ENCODE results near the gene CA14.
A peak's percentile ranks its signal among the peaks of the same experiment; 100 is the strongest.
"Not testable (repeated sequence)": the region's sequence is repeated elsewhere in the genome, so short reads cannot be mapped to it uniquely, and the experiment has no call there.

The CA14 gene

DNA sequence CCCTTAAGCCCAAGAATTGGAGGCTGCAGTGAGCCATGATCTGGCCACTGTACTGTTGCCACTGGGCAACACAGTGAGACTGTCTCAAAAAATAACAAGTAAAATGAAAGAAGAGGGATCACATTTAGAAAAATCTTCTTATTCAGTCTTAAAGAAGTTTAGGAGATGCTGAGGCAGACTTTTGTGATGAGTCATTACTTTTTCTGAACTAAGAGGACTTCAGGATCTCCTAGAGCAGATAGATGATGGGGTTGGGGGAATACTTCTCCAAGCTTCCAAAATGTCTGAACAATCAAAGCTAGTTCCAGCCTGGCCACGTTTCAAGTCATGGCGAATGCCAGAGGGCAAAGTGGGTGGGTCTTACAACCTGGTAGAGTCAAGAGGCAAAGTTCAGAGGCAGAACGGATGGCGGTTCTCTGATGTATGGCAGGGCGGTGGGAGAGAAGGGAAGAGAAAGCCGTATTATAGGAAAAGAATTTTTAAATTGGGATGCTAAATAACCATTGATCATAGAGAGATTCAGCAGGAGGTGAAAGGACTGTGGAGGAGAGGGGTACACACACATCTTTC is 22.6 kb downstream of the CA14 start:
- no peak for DNase-seq (ENCODE audit: low read depth in 3 of 3, low spot score in 1 of 3)

GRCh38 chr1:150281221-150281757 is 23.7 kb downstream of the CA14 start:
- peak in 1 of 3 donors; percentile 39 for DNase-seq (ENCODE audit: low read depth in 3 of 3, low spot score in 1 of 3)

GRCh38 chr1:150281758-150282557 is 24.4 kb downstream of the CA14 start, which contains the start of gene CIART:
Gene CIART, plus strand, starts transcription at chr1:150282554. Its CDS starts 714 bp downstream, at chr1:150283268.
- DNase-seq (ENCODE audit: low read depth in 3 of 3, low spot score in 1 of 3): peak; percentile 51 to 57 (median 52)

GRCh38 chr1:150282558-150282958 is 25.0 kb downstream of the CA14 start:
- no peak for DNase-seq (ENCODE audit: low read depth in 3 of 3, low spot score in 1 of 3)

DNA sequence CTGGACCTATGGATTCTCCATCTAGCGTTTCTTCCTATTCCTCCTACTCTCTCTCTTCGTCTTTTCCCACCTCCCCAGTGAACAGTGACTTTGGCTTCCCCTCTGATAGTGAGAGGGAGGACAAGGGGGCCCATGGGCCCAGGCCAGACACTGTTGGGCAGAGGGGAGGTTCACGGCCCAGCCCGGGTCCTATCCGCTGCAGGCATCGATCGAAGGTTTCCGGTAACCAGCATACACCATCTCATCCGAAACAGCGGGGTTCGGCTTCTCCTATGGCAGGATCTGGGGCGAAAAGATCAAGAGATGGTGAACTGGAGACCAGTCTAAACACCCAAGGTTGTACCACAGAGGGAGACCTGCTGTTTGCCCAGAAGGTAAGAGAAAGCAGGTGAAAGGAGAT is 25.7 kb downstream of the CA14 start:
- DNase-seq (ENCODE audit: low read depth in 3 of 3, low spot score in 1 of 3): no peak

DNA sequence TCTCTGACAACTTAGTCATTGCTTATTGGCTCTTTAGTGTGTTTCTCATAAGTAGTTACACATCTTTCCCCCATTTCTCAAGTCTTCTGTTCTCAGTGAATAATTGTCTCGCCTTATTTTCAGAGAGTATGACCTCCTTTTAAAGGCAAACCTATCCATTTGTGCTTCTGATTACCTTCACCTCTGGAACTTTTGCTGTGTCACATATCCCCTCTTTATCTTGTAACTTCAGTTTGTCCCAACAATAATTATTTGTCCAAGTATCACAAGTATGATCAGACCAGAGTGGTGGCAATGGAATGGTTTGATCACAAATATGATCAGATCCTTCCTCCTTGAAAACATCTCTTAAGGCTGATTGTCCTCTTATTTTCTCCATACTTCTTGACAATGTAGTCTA is 30.8 kb downstream of the CA14 start:
- DNase-seq (ENCODE audit: low read depth in 3 of 3, low spot score in 1 of 3): no peak

DNA sequence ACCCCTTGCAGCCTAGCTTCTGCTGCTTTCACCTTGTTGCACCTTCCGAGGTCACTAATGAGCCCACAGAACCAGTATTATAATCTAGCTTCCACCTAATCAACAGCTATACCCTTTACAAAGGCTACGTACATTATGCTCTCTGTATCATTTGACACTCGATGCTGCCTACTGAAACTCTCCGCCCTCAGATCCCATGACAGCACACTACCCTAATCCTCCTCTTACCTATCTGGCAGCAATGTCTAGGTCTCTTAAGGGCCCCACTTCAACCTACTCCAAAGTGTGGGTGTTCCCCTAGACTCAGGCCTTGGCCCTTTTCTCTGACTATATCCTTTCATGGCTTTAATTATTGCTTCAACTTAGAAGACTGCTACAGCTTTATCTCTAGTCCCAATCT is 31.2 kb downstream of the CA14 start:
- no peak for DNase-seq (ENCODE audit: low read depth in 3 of 3, low spot score in 1 of 3)

GRCh38 chr1:150293433-150294253 is 36.1 kb downstream of the CA14 start, which contains the start of gene MRPS21:
Gene MRPS21, plus strand, starts transcription at chr1:150293861. Its CDS starts 506 bp downstream, at chr1:150294367.
- DNase-seq (ENCODE audit: low read depth in 3 of 3, low spot score in 1 of 3): peak; percentile 38 to 66 (median 51)

GRCh38 chr1:150295476-150295875 is 37.9 kb downstream of the CA14 start:
- DNase-seq (ENCODE audit: low read depth in 3 of 3, low spot score in 1 of 3): no peak

DNA sequence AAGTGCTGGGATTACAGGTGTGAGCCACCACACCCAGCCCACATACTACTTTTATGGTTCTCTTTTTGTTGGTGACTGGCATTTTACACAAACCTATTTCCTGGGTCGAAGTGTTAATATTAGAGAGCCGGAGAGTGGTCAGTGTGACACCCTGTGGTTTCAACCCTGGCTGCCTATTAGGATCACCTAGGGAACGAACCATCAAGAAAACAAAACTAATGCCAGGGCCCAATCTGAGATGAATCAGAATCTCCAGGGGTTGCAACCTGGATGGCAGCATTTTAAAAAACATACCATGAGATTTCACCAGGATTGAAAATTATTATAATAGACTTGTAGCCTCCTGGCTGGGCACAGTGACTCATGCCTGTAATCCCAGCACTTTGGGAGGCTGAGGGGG is 42.1 kb downstream of the CA14 start:
- no peak for DNase-seq (ENCODE audit: low read depth in 3 of 3, low spot score in 1 of 3)

DNA sequence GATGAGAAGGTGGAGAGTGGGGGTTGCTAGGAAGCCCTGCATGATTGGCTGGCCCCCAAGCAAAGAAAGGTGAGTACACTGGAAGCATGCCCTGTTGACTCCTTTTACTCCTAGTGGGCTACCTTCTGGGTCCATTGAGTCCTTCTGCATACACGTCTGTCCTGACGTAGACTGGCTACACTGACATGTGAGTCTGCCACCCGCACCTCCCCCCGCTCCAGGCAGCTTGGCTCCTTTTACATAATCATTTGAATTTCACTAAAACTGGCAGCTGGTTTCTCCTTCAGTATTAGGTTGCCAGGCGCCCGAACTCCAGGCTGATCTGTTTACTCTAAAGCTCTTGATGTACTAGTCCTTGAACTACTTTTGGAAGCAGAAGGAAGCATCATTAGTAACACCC is 44.8 kb downstream of the CA14 start:
- no peak for DNase-seq (ENCODE audit: low read depth in 3 of 3, low spot score in 1 of 3)

GRCh38 chr1:150302902-150303301 is 45.3 kb downstream of the CA14 start:
- DNase-seq (ENCODE audit: low read depth in 3 of 3, low spot score in 1 of 3): no peak

GRCh38 chr1:150308585-150308984 is 51.0 kb downstream of the CA14 start:
- not testable (repeated sequence) for DNase-seq (ENCODE audit: low read depth in 3 of 3, low spot score in 1 of 3)

DNA sequence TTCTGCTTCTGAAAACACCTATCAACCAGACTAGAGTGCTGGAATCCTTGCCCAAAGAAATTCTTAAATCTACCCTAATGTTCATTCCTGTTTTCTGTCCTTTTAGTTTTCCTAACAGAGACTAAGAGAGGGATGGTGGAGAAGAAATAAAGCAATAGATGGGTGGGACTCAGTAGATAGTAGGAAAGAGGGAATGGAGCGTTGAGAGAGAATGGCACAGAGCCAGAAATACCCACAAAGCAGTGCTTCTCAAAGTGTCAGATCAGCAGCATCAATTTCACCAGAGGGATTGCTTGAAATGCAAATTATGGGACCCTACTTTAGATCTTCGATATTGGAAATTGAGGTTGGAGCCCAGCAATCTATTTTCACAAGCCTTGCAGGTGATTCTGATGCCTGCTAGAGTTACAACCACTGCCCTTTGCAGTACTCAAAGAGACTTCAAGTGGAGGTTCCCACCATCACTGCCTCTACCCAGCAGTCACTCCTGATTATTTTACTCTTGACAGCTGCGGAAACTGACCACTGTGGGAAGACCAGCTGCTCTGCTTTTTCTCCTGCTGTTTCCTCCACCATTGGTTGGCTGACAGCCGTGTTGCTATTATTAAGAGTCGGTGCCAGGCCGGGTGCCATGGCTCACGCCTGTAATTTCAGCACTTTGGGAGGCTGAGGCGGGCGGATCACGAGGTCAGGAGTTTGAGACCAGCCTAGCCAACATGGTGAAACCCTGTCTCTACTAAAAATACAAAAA is 52.4 kb downstream of the CA14 start:
- DNase-seq (ENCODE audit: low read depth in 3 of 3, low spot score in 1 of 3): no peak

DNA sequence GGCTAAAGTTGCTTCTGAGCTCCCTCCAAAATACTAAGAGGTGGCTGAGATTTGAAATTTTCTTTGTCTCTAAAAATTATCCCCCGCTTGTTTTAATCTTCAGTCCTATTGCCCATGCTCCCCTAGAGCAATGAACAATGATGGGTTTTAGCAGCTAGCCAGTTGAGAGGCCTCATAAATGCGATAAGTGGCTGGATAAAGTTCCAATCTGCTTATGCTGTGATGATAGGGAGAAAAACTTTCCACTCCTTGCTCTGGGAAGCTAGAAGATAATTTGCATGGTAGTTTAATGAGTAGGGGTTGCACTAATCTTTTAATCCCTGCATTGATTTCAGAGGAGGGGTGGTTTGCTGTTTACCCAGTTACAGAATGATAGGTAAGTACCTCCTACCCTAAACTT is 54.2 kb downstream of the CA14 start:
- no peak for DNase-seq (ENCODE audit: low read depth in 3 of 3, low spot score in 1 of 3)

All from stimulated activated CD4-positive, alpha-beta T cell treated with anti-CD3 and anti-CD28 coated beads, TNF-alpha, amount 100 ng/mL, for 1 hour (primary cell).